Lower leg skin (tissue), 4 donors: ENCODE measurements around the gene PTPN3. TPM values are rescaled to one million over a fixed set of nuclear protein-coding genes. Genes with fewer than 3 reads are reported as not detected.

ENCODE experiments used
- DNase-seq, 2 donors: peaks; one replicate each; pipeline ENCODE4 v3.0.0-alpha.2; 2019; ENCODE audit warnings: low spot score in 2 of 2
- H3K4me3 ChIP-seq: fragments of 200-600 bp; sonication (generic); 2 replicates; pipeline ENCODE4 v1.5.1; 2017; ENCODE audit warnings: mild to moderate bottlenecking, low read depth; ENCODE audit not compliant: poor library complexity, severe bottlenecking
- POLR2A ChIP-seq, 2 donors: fragments of 450-650 bp; IDR thresholded peaks; one replicate each; pipeline ENCODE4 v1.6.1; 2016 to 2017; ENCODE audit warnings: antibody characterized with exemption in 2 of 2, mild to moderate bottlenecking in 1 of 2, moderate library complexity in 1 of 2
- WGBS, 2 donors: methylation state at CpG; one replicate each; pipeline ENCODE4 v1.1.5; 2018; 5-methylcytosine and 5-hydroxymethylcytosine counted together
- intact Hi-C: fragments of 100-400 bp; cut with DNase I; formaldehyde crosslinking; loops from one replicate; pipeline ENCODE4 v1.15.0; 2023; ENCODE audit warnings: low total_unique reads
- total RNA-seq, 4 donors: library from RNA; depleted of rRNA; stranded (reverse); fragments of >200 nt; gene quantifications; one replicate each; pipeline ENCODE4 v1.1.0, GENCODE V29; 2016
- TF ChIP-seq, protein P1 (sequence below), 3 donors: fragments of 450-650 bp; IDR thresholded peaks; one replicate each; pipeline ENCODE4 v1.5.1; 2016; ENCODE audit warnings: antibody characterized with exemption in 3 of 3, mild to moderate bottlenecking in 3 of 3, moderate library complexity in 2 of 3

Gene PTPN3
- total RNA-seq, 4 donors from 2014 or later = 36.4 to 44.5 (median 40.7) TPM

DNA sequence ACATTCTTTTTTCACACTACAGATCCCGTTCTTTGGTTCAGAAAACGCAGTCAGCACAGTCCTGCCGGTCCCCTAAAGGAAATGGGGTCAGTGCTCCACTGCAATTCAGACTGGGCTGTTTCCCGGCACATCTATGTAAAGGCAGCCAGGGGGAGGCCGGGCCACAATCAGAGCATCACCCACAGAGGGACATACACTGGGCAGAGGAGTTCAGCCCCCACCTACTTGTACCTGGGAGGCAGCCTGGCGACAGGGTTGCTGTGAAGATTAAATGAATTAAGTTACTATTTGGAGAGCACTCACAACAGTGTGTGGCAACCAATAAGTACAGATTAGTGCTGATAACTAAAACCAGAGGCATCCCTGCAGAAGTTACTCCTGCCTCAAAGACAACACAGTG lies 4.5 kb downstream of the PTPN3 start:
- TF ChIP-seq, protein P1, sequence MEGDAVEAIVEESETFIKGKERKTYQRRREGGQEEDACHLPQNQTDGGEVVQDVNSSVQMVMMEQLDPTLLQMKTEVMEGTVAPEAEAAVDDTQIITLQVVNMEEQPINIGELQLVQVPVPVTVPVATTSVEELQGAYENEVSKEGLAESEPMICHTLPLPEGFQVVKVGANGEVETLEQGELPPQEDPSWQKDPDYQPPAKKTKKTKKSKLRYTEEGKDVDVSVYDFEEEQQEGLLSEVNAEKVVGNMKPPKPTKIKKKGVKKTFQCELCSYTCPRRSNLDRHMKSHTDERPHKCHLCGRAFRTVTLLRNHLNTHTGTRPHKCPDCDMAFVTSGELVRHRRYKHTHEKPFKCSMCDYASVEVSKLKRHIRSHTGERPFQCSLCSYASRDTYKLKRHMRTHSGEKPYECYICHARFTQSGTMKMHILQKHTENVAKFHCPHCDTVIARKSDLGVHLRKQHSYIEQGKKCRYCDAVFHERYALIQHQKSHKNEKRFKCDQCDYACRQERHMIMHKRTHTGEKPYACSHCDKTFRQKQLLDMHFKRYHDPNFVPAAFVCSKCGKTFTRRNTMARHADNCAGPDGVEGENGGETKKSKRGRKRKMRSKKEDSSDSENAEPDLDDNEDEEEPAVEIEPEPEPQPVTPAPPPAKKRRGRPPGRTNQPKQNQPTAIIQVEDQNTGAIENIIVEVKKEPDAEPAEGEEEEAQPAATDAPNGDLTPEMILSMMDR (IDR thresholded peaks at IDR 0.05) = no peak
- no peak for TF ChIP-seq POLR2A (IDR thresholded peaks at IDR 0.05)
- whole genome bisulfite sequencing, 2 donors = 70 to 73% methylated on average over 6 of the region's 6 CpGs
- DNase-seq = no peak
- no peak overlapping the region for H3K4me3 ChIP-seq
- intact Hi-C loops = no loop called here

DNA sequence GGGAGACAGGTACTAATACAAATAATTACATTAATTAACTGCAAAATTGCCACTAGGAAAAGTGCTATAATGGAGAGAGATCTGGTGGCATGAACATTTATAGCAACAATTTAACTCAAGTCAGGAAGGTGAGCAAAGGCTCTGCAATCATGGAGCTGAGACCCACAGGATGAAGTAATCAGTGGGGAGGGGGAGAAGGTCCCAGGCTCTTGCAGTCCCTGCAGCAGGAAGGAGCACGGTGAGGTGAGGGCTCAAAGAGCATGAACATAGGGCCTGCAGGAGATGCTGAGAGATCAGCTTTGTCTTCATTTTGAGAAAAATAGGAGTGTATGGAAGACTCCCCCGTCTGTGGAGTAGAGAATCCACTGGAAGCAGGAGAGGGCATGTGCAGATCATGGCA lies 6.5 kb downstream of the PTPN3 start:
- WGBS, 2 donors = 79 to 87% methylated on average over 2 of the region's 2 CpGs
- no peak for TF ChIP-seq POLR2A (IDR thresholded peaks at IDR 0.05)
- TF ChIP-seq, protein P1 (IDR thresholded peaks at IDR 0.05) = no peak
- DNase-seq = no peak
- no peak overlapping the region for H3K4me3 ChIP-seq
- intact Hi-C loops = no loop called here

GRCh38 chr9:109488791-109489492 lies 9.2 kb downstream of the PTPN3 start:
- WGBS, 2 donors = 62 to 71% methylated on average over 7 of the region's 7 CpGs
- intact Hi-C loops = no loop called here
- TF ChIP-seq, protein P1 (IDR thresholded peaks at IDR 0.05) = no peak
- no peak for TF ChIP-seq POLR2A (IDR thresholded peaks at IDR 0.05)
- no peak for DNase-seq
- H3K4me3 ChIP-seq = no peak overlapping the region

DNA sequence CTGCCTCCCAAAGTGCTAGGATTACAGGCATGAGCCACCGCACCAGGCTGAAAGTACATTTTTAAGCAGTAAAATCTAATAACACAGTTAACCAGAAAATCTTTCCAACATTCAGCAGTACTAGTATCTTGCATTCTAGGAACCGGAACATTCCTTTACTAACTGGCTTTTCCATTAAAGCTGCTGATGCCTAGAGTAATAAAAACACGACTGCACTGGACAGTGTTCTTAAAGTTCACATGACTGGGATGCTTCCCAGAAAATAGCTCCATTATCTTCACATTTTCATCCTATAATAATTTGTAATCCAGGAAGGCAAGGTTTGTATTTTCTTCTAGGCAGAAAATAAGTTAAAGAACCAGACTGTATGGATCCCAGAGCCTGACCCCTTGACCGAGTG lies 9.8 kb downstream of the PTPN3 start:
- TF ChIP-seq, protein P1 (IDR thresholded peaks at IDR 0.05) = no peak
- TF ChIP-seq POLR2A (IDR thresholded peaks at IDR 0.05) = no peak
- intact Hi-C loops = no loop called here
- DNase-seq = no peak
- WGBS, 2 donors = 67 to 72% methylated on average over 4 of the region's 4 CpGs
- no peak overlapping the region for H3K4me3 ChIP-seq

DNA sequence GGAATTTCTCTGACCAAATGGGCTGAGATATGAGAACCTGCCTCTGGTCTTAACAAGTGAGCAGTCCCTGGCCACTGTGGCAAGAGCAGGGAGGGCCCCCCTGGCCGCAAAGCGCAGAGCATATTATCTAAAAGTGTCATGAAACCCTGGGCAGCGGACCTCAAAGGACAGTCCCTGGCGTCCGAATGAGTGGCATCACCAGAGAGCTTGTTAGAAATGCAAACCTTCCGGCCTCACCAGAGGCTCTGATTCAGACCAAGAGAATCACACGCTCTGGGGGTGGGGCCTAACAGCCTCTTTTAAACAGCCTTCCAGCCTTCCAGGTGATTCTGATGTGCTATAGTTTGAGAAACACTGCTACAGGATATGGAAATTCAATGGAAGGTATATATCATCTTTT lies 10.9 kb downstream of the PTPN3 start:
- WGBS, 2 donors = 68 to 79% methylated on average over 7 of the region's 7 CpGs
- intact Hi-C loops = no loop called here

More for the DNA sequence above, 10.9 kb downstream of the PTPN3 start:
- no peak overlapping the region for H3K4me3 ChIP-seq
- TF ChIP-seq, protein P1 (IDR thresholded peaks at IDR 0.05) = no peak
- TF ChIP-seq POLR2A (IDR thresholded peaks at IDR 0.05) = no peak
- DNase-seq = no peak
